ENCODE measurements around the gene COX4I2.
"Not testable (repeated sequence)": the region's sequence is repeated elsewhere in the genome, so short reads cannot be mapped to it uniquely, and the experiment has no call there.

The COX4I2 gene

DNA sequence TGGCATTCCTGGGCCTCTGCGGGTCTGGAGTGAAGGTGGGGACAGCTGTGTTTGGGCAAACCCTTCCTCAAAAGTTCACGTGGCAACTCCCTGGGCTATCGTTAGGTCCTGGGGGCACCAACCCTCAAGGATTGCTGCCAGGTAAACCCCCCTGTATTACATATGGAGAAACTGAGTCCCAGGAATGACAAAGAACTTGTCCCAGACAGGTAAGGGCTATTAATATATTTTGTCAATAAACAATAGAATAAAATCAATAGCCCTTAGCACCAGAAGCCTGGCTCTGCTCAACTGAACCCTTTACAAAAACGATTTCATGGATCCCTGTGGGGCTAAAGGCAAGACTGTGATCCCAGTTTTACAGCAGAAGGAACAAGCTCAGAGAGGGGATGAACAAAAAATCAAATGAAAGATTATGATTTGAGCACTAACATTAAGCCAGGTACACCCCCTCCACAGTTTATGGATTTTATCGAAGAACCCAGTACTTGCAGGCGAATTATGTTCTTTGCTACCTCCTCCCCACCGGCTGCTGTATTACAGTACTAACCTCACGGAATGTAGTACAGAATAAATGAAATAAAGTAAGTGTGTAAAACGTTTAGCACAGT lies 30.0 kb upstream of the COX4I2 start:
- DNase-seq (ENCODE audit: low spot score) = no peak

- peak; percentile 94 for DNase-seq (ENCODE audit: low spot score)
Observed at GRCh38 chr20:31608251-31608945, 29.3 kb upstream of the COX4I2 start.

GRCh38 chr20:31612271-31612640 lies 25.5 kb upstream of the COX4I2 start:
- DNase-seq (ENCODE audit: low spot score) = not testable (repeated sequence)

DNA sequence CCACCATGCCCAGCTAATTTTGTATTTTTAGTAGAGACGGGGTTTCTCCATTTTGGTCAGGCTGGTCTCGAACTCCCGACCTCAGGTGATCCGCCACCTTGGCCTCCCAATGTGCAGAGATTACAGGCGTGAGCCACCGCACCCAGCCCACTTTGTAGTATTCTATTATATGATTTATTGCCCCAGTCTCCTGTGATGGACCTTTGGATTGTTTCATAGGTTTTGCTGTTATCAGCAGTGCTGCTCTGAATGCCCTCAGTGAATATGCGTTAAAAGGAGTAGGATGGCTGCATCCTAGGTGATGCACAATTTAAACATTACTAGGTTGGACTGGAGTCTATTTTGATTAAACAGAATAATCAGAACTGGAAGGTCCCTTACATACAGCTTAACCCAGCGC lies 22.3 kb upstream of the COX4I2 start:
- no peak for DNase-seq (ENCODE audit: low spot score)

DNA sequence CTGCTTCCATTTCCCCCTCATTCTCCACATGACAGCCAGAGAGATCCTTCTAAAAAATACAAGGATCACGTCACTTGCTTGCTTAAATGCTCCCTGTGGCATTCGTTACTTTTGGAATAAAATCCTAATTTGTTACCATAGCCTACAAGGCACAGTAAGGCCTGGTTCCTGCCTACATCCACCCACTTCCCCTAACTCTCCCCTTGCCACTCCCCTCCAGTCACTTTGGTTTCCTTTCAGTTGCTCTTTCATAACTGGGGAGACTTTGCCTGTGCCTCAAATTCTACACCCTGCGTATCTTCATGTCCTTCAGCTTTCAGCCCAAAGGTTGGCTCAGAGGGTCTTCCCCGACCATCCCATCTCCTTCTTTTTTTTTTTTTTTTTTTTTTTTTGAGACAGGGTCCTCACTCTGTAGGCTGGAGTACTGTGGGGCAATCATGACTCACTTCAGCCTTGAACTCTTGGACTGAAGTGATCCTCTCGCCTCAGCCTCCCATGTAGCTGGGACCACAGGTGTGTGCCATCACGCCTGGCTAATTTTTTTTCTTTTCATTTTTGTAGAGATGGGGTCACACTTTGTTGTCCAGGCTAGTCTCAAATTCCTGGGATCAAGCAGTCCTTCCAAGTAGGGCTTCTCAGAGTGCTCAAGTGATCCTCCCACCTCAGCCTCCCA lies 20.1 kb upstream of the COX4I2 start:
- DNase-seq (ENCODE audit: low spot score) = no peak

GRCh38 chr20:31620246-31620645 lies 17.5 kb upstream of the COX4I2 start:
- DNase-seq (ENCODE audit: low spot score) = no peak

DNA sequence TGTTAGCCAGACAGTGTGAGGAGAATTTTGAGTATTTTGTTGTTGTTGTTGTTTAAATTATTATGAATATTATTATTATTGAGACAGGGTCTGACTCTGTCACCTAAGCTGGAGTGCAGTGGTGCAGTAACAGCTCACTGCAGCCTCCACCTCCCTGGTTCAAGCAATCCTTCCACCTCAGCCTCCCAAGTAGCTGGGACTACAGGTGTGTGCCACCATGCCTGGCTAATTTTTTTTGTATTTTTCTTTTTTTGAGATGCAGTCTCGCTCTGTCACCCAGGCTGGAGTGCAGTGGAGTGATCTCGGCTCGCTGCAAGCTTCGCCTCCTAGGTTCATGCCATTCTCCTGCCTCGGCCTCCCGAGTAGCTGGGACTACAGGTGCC lies 14.6 kb upstream of the COX4I2 start:
- DNase-seq (ENCODE audit: low spot score) = not testable (repeated sequence)

GRCh38 chr20:31626534-31626933 lies 11.2 kb upstream of the COX4I2 start:
- DNase-seq (ENCODE audit: low spot score) = not testable (repeated sequence)

DNA sequence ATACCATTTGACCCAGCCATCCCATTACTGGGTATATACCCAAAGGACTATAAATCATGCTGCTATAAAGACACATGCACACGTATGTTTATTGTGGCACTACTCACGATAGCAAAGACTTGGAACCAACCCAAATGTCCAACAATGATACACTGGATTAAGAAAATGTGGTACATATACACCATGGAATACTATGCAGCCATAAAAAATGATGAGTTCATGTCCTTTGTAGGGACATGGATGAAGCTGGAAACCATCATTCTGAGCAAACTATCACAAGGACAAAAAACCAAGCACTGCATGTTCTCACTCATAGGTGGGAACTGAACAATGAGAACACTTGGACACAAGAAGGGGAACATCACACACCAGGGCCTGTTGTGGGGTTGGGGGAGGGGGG lies 9.7 kb upstream of the COX4I2 start:
- not testable (repeated sequence) for DNase-seq (ENCODE audit: low spot score)

- DNase-seq (ENCODE audit: low spot score) = no peak
Observed at GRCh38 chr20:31630187-31630790, 7.4 kb upstream of the COX4I2 start.

DNA sequence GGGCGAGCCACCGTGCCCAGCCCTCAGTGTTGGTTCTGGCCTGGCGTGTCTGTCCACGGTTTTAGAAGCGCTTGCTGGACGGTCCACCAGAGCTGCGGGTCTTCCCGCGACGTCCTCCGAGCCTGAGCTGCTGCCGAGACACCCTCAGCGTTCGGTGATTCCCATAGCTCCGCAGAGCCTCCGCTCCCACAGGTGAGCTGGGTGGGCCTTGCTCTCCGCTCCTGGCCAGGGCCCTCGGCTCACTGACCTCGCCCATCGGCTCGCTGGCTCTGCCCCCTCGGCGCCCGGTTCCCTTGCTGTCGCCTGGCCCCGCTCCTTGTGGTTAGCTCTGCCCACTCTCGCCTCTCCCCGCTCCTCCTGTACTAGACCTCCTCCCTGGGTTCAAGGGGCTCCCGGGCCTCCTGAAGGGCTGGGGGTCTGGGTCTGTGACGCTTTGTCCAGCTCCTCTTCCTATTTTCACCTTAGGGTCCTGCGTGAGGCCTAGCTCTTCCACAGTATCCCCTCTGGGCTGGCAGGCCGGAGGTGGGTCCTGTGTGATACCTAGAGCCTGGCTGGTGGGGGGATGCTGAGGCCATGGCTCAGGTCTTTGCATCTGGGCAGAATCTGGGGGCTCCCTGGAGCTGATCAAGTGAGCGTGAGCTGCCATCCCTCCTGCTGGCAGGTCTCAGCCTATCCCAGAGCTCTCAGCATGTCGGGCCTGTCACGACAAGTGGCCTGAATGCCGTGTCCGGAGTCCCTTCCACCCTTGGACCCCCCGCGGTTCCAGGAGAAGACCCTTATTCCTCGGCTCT lies 5.0 kb upstream of the COX4I2 start:
- DNase-seq (ENCODE audit: low spot score) = no peak

DNA sequence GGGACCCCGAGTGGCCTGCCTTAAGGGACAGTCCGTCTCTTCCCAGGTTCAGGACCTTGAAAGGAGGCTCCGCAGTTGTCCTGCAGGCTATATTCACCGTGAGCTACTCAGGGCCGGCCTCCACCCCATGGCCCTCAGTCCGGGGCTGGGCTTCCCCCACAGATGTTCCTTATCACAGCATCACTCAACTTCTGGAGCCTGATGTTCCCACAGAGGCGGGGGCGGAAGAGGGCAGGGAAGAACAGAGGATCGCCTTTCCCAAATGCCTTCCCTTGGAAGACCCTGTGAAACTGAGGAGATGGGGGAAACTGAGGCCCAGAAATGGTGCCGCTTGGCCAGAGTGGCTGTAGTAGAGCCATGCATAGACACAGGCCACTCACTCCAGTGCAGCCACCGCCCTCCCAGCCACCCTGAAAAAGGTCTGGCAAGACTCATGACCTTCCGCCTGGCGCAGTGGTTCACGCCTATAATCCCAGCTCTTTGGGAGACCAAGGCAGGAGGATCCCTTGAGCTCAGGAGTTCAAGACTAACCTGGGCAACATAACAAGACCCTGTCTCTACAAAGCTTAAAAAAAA lies 4.3 kb upstream of the COX4I2 start:
- DNase-seq (ENCODE audit: low spot score) = no peak

DNA sequence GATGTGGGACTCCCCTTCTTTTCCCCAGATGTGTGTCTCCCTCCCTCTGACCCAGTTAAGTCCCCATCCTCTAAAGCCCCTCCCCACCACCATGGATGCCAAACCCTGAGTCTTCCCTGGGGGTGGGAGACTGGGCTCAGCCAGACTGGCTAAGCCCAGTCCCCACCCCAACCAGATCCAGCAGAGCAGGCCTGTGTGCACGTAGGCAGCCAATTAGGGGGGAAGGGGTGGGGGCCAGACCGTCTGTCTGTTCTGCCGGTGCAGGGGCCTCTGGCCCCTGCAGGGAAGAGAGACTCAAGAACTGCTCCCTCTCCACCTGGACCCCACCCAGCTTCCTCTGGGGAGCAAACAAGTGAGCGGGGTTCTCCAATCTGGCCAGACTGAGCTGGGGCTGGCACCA lies 605 bp downstream of the COX4I2 start:
- DNase-seq (ENCODE audit: low spot score) = no peak

GRCh38 chr20:31638816-31639215 lies 1.1 kb downstream of the COX4I2 start:
- no peak for DNase-seq (ENCODE audit: low spot score)

GRCh38 chr20:31640259-31640658 lies 2.5 kb downstream of the COX4I2 start:
- no peak for DNase-seq (ENCODE audit: low spot score)

DNA sequence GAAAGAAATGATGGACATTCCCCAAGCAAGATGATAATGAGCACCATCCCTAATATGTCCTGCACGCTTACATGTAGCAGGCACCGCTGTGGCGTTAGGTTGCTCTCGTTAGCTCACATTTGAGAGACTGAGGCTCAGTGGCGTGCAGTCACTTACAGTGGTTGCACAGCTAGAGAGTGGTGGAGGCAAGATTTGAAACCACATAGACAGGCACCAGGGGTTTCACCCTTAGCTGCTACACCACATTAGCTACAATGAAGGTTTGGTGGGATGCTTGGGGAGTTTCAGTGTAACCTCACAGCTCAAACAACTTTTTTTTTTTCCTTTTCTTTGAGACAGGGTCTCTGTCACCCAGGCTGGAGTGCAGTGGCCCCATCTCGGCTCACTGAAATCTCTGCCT lies 3.7 kb downstream of the COX4I2 start:
- DNase-seq (ENCODE audit: low spot score) = no peak

- DNase-seq (ENCODE audit: low spot score) = no peak
Observed at GRCh38 chr20:31642837-31643236, 5.1 kb downstream of the COX4I2 start.

DNA sequence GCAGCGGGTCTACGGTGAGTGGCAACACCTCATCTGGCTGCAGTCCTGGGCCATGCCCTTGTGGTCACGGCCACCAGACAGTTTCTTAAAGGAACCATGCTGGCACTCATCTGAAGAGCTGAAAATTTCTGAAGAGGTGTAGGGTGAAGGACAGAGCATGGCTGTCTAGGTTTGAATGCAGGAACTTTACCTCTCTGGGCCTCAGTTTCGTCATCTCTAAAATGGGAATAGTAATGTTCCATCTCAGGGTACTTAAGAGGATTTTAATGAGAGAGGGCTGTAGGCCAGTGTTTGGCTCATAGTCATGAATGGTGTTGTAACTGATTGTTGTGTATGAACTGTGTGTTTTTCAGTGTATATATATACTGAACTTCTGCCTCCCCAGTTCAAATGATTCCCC lies 5.8 kb downstream of the COX4I2 start:
- DNase-seq (ENCODE audit: low spot score) = no peak

GRCh38 chr20:31644701-31645100 lies 7.0 kb downstream of the COX4I2 start:
- DNase-seq (ENCODE audit: low spot score) = no peak

GRCh38 chr20:31648104-31648503 lies 10.4 kb downstream of the COX4I2 start:
- DNase-seq (ENCODE audit: low spot score) = not testable (repeated sequence)

DNA sequence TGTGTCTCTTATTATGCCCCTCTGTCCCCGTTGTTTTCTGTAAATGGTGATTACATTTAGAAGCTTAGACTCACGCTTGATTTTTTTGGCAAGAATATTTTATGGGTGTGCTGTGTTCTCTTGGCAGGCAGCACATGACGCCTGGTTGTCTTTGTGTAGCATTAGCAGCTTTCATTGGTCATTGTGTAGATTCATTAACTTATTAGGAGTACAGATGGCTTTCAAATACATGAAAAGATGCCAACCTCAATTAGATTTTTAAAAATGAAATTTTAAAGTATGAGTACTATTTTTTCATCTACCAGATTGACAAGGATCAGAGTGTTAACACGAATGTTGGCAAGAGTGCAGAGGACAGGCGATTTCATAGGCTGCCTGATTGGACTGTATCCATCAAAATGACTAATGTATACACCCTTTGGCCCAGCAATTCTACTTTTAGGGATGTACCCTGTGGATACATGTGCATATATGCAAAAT lies 15.2 kb downstream of the COX4I2 start:
- no peak for DNase-seq (ENCODE audit: low spot score)

GRCh38 chr20:31653561-31653960 lies 15.8 kb downstream of the COX4I2 start:
- DNase-seq (ENCODE audit: low spot score) = no peak
